ENCODE data around the gene ZSCAN31. TPM values are rescaled to one million over a fixed set of nuclear protein-coding genes. Genes with fewer than 3 reads are reported as not detected.

ZSCAN31 gene
- total and polyA plus RNA-seq, 10 of the 15 experiments (the other 5 are each of a cell fraction or from before 2014, with no cell fraction given): 1.6 to 5.2 (median 2.9) TPM

GRCh38 chr6:28336284-28337120 lies 554 bp upstream of the ZSCAN31 start (continued):
- TF ChIP-seq RELB (IDR thresholded peaks at IDR 0.05; ENCODE audit: low read depth) (peak; percentile 46; the same call in 1 of the 2 replicates), NFXL1 (IDR thresholded peaks at IDR 0.05; ENCODE audit: borderline replicate concordance) (no peak), HSF1 (IDR thresholded peaks at IDR 0.05; ENCODE audit: low read depth, low read length) (no peak), WRNIP1 (IDR thresholded peaks at IDR 0.05; ENCODE audit: borderline replicate concordance, low read depth, low read length) (no peak), HDGF (IDR thresholded peaks at IDR 0.05) (no peak), MLLT1 (IDR thresholded peaks at IDR 0.05) (peak; percentile 69; the same call in 1 of the 2 replicates), IRF5 (IDR thresholded peaks at IDR 0.05; ENCODE audit: borderline replicate concordance) (no peak), SKIL (IDR thresholded peaks at IDR 0.05; ENCODE audit: low read depth, poor library complexity, severe bottlenecking) (peak; percentile 22), CEBPB (IDR thresholded peaks at IDR 0.05; ENCODE audit: borderline replicate concordance in 1 of 2, low read depth in 2 of 2, low read length in 2 of 2) (no peak), PBX3 (IDR thresholded peaks at IDR 0.05; ENCODE audit: insufficient replicate concordance, low read depth, low read length) (no peak), SMAD1 (IDR thresholded peaks at IDR 0.05; ENCODE audit: low read depth, partially characterized antibody) (peak; percentile 54), SP1 (IDR thresholded peaks at IDR 0.05; ENCODE audit: low read depth, low read length) (peak; percentile 29), FOXK2 (IDR thresholded peaks at IDR 0.05) (no peak), BACH1 (IDR thresholded peaks at IDR 0.05; ENCODE audit: borderline replicate concordance) (peak; percentile 45; the same call in 1 of the 2 replicates), PKNOX1 (IDR thresholded peaks at IDR 0.05) (0 out of 2 replicates have a peak, but pooled peaks have one; percentile 15), STAT3 (IDR thresholded peaks at IDR 0.05; ENCODE audit: low read depth, low read length) (no peak), EZH2 (IDR thresholded peaks at IDR 0.05; ENCODE audit: borderline replicate concordance, control insufficient read depth, low read depth, low read length) (no peak)

Measured in GM12878 (cell line).